ENCODE measurements around the gene CPNE5. TPM values are rescaled to one million over a fixed set of nuclear protein-coding genes. Genes with fewer than 3 reads are reported as not detected.

The CPNE5 gene
- total and polyA plus RNA-seq, 2 donors (not counting 1 experiment from before 2014, with no cell fraction given), result 0.02 TPM; not detected in 1

DNA sequence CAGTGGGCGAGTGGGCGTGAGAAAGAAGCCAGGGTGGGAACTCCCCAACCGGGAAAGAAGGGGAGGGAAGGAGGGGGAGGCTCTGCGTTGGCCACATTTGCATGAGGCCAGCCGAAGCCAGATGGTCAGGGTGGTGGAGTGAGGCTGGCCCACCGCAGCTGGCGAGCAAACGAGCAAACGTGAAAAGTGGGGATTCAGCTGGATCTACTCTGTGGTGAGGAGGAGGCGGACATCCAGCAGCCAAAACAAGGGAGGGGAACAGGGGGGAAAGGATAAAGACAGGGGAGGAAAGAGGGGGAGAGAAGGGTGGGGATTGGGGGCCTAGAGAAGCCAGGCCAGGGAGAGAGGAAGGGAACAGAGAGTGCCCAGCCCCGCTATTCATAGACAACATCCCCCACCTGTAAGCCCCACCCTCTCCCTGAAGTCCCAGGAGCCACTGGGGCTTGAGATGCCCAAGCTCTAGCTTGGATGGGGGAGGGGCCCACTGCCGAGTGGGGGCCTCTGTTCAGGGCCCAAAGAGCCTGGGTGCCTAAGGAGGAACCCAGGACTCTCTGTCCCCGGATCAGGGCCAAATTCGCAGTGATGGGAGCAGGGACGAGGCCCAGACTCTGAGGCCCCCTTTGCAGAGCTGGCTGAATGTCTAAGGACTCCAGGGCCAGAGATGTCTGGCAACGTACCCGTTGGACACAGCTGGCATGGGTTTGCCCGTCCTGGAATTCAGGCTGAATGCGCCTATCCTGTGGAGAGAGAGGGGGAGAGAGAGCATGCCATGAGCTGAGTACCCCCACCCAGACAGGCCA, 45.1 kb downstream of the CPNE5 start:
- TF ChIP-seq, protein P1, sequence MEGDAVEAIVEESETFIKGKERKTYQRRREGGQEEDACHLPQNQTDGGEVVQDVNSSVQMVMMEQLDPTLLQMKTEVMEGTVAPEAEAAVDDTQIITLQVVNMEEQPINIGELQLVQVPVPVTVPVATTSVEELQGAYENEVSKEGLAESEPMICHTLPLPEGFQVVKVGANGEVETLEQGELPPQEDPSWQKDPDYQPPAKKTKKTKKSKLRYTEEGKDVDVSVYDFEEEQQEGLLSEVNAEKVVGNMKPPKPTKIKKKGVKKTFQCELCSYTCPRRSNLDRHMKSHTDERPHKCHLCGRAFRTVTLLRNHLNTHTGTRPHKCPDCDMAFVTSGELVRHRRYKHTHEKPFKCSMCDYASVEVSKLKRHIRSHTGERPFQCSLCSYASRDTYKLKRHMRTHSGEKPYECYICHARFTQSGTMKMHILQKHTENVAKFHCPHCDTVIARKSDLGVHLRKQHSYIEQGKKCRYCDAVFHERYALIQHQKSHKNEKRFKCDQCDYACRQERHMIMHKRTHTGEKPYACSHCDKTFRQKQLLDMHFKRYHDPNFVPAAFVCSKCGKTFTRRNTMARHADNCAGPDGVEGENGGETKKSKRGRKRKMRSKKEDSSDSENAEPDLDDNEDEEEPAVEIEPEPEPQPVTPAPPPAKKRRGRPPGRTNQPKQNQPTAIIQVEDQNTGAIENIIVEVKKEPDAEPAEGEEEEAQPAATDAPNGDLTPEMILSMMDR (conservative IDR thresholded peaks at IDR 0.05 in 1 of 2, IDR thresholded peaks at IDR 0.05 in 1 of 2; ENCODE audit: low read depth in 1 of 2, low read length in 2 of 2), result no peak
- TF ChIP-seq EZH2 (IDR thresholded peaks at IDR 0.05; ENCODE audit: low read length, missing control alignments), result no peak
- no peak overlapping the region for H3K4me3 ChIP-seq (replicated peaks in 1 of 4; ENCODE audit: control extremely low read depth in 1 of 4, insufficient read depth in 1 of 4, low read depth in 3 of 4, low read length in 4 of 4)
- no peaks in the 10 kb centered on the region for H3K79me2 ChIP-seq (ENCODE audit: control insufficient read depth, insufficient read depth, low read length)
- no peaks in the 10 kb centered on the region for H3K4me1 ChIP-seq (ENCODE audit: control insufficient read depth, extremely low read depth, insufficient read depth, low read length)
- no peak overlapping the region for H2AFZ ChIP-seq (ENCODE audit: low read length)
- H3K9me3 ChIP-seq (ENCODE audit: control insufficient read depth, insufficient read depth, low read depth, low read length), result no peaks in the 10 kb centered on the region
- H3K27ac ChIP-seq (ENCODE audit: insufficient read depth, low read length), result no peak overlapping the region
- H4K20me1 ChIP-seq (ENCODE audit: control insufficient read depth, extremely low read depth, insufficient read depth, low read length), result no peaks in the 10 kb centered on the region
- DNase-seq (ENCODE audit: low read depth in 2 of 2), result peak in 1 of 2 donors; percentile 12
- no peak overlapping the region for H3K9ac ChIP-seq (ENCODE audit: insufficient read depth, low read length)
- no peaks in the 10 kb centered on the region for H3K36me3 ChIP-seq (ENCODE audit: control insufficient read depth, insufficient read depth, low read length)
- H3K27me3 ChIP-seq (ENCODE audit: control insufficient read depth, insufficient read depth, low read length), result peaks cover 20% of the 10 kb centered on the region
- no peak overlapping the region for H3K4me2 ChIP-seq (ENCODE audit: extremely low read depth, insufficient read depth, low read length)

DNA sequence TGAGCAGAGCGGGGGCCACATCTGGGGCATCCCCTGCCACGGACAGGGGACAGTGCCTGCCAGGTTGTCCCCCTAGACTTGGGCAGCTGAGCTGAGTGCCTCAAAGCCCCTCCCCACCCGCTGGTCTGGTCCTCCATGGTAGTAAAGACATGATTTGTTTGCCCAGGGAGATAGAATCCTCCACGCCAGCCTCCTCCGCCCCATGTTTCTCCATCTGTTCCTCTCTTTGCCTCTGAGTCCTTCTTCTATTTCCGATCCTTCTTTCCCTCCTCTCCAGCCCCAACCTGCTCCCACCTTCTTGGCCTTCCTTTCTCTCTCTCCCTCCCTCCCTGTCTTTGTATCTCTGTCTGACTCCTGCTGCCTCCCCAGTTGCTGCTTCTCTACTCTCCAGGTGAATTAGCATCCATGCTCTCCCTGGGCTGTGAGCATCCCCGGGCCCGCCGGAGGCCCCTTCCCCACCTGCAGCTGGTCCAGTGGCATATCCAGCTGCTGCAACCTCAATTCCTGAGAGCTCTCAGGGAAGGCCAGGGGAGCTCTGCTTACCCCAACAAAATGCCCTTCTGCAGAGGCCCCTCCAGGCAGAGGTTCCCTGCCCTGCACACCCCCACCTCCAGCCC, 45.8 kb downstream of the CPNE5 start:
- no peak overlapping the region for H3K4me3 ChIP-seq (replicated peaks in 1 of 4; ENCODE audit: control extremely low read depth in 1 of 4, insufficient read depth in 1 of 4, low read depth in 3 of 4, low read length in 4 of 4)
- no peaks in the 10 kb centered on the region for H3K79me2 ChIP-seq (ENCODE audit: control insufficient read depth, insufficient read depth, low read length)
- no peak overlapping the region for H2AFZ ChIP-seq (ENCODE audit: low read length)
- TF ChIP-seq, protein P1 (conservative IDR thresholded peaks at IDR 0.05 in 1 of 2, IDR thresholded peaks at IDR 0.05 in 1 of 2; ENCODE audit: low read depth in 1 of 2, low read length in 2 of 2), result no peak
- TF ChIP-seq EZH2 (IDR thresholded peaks at IDR 0.05; ENCODE audit: low read length, missing control alignments), result no peak
- H3K27me3 ChIP-seq (ENCODE audit: control insufficient read depth, insufficient read depth, low read length), result peaks cover 22% of the 10 kb centered on the region
- H3K9me3 ChIP-seq (ENCODE audit: control insufficient read depth, insufficient read depth, low read depth, low read length), result no peaks in the 10 kb centered on the region
- H4K20me1 ChIP-seq (ENCODE audit: control insufficient read depth, extremely low read depth, insufficient read depth, low read length), result no peaks in the 10 kb centered on the region
- no peaks in the 10 kb centered on the region for H3K36me3 ChIP-seq (ENCODE audit: control insufficient read depth, insufficient read depth, low read length)
- H3K4me2 ChIP-seq (ENCODE audit: extremely low read depth, insufficient read depth, low read length), result no peak overlapping the region
- H3K9ac ChIP-seq (ENCODE audit: insufficient read depth, low read length), result no peak overlapping the region
- H3K27ac ChIP-seq (ENCODE audit: insufficient read depth, low read length), result no peak overlapping the region
- no peaks in the 10 kb centered on the region for H3K4me1 ChIP-seq (ENCODE audit: control insufficient read depth, extremely low read depth, insufficient read depth, low read length)
- no peak for DNase-seq (ENCODE audit: low read depth in 2 of 2)

DNA sequence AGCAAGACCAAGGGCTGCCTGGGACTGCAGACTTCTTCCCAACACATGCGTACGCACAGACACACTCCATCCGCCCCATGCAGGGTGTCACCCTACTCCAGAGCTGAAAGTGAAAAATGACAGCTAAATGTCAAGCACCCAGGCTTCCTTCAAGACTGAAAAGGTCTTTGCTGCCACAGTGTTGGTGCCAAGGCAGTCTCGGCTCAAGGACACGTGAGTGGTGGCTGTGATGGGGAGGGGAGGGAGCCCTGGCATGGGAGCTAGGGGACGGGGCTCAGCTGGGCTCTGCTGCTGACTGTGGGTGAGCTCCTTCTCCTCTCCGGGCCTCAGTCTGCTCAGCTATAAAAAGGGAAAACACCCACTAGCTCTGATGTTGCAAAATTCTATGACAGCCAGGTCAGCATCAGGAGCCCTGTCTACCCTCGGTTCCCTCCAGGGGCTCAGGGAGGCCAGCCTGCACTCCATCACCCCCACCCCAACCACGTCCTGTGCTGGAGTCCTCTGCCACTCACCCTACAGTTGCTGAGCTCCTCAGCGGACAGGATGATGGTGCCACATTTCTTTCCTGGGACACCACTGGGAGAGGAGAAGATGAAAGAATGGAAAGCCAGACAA, 47.6 kb downstream of the CPNE5 start:
- Histone ChIP-seq H3K4me2 (ENCODE audit: extremely low read depth, insufficient read depth, low read length) (no peak overlapping the region), H2AFZ (ENCODE audit: low read length) (no peak overlapping the region), H3K36me3 (ENCODE audit: control insufficient read depth, insufficient read depth, low read length) (no peaks in the 10 kb centered on the region), H3K4me1 (ENCODE audit: control insufficient read depth, extremely low read depth, insufficient read depth, low read length) (no peaks in the 10 kb centered on the region), H3K4me3 (replicated peaks in 1 of 4; ENCODE audit: control extremely low read depth in 1 of 4, insufficient read depth in 1 of 4, low read depth in 3 of 4, low read length in 4 of 4) (no peak overlapping the region), H3K27ac (ENCODE audit: insufficient read depth, low read length) (no peak overlapping the region), H3K27me3 (ENCODE audit: control insufficient read depth, insufficient read depth, low read length) (peaks cover 25% of the 10 kb centered on the region), H3K9ac (ENCODE audit: insufficient read depth, low read length) (no peak overlapping the region), H3K79me2 (ENCODE audit: control insufficient read depth, insufficient read depth, low read length) (no peaks in the 10 kb centered on the region), H4K20me1 (ENCODE audit: control insufficient read depth, extremely low read depth, insufficient read depth, low read length) (no peaks in the 10 kb centered on the region), H3K9me3 (ENCODE audit: control insufficient read depth, insufficient read depth, low read depth, low read length) (no peaks in the 10 kb centered on the region)
- no peak for DNase-seq (ENCODE audit: low read depth in 2 of 2)
- TF ChIP-seq EZH2 (IDR thresholded peaks at IDR 0.05; ENCODE audit: low read length, missing control alignments), result no peak
- TF ChIP-seq, protein P1 (conservative IDR thresholded peaks at IDR 0.05 in 1 of 2, IDR thresholded peaks at IDR 0.05 in 1 of 2; ENCODE audit: low read depth in 1 of 2, low read length in 2 of 2), result no peak
